Stimulated activated CD8-positive, alpha-beta memory T cell treated with anti-CD3 and anti-CD28 coated beads, Interleukin-15, amount 100 ng/mL, for 24 hours (primary cell): Measurements from ENCODE around the gene RAB34.
A peak's percentile ranks its signal among the peaks of the same experiment; 100 is the strongest.
"Not testable (repeated sequence)": the region's sequence is repeated elsewhere in the genome, so short reads cannot be mapped to it uniquely, and the experiment has no call there.

Experiments
- DNase-seq: peaks from one replicate; pipeline ENCODE4 v3.0.0-alpha.2; 2020; ENCODE audit warnings: low read depth

RAB34 gene

GRCh38 chr17:28746611-28747050 is 29.0 kb upstream of the RAB34 start:
- DNase-seq, result no peak

- DNase-seq, result no peak
Measured at GRCh38 chr17:28745786-28746411, 28.2 kb upstream of the RAB34 start.

GRCh38 chr17:28744972-28745785 is 27.5 kb upstream of the RAB34 start:
- no peak for DNase-seq

- peak; percentile 60 for DNase-seq
Measured at GRCh38 chr17:28744104-28744971, 26.7 kb upstream of the RAB34 start.

- DNase-seq, result peak; percentile 56
Measured at GRCh38 chr17:28743243-28744103, 25.8 kb upstream of the RAB34 start, which contains the start of gene TRAF4. TRAF4 (plus strand) TSS chr17:28744011; CDS start chr17:28744113, 102 bp downstream.

- no peak for DNase-seq
Measured at GRCh38 chr17:28741358-28742349, 24.0 kb upstream of the RAB34 start.

- DNase-seq, result no peak
Measured at GRCh38 chr17:28740406-28741357, 23.0 kb upstream of the RAB34 start.

GRCh38 chr17:28738680-28739384 is 21.2 kb upstream of the RAB34 start:
- no peak for DNase-seq

GRCh38 chr17:28737770-28738679 is 20.4 kb upstream of the RAB34 start:
- DNase-seq, result no peak

- DNase-seq, result no peak
Measured at GRCh38 chr17:28737316-28737715, 19.6 kb upstream of the RAB34 start.

GRCh38 chr17:28735913-28736769 is 18.5 kb upstream of the RAB34 start:
- DNase-seq, result not testable (repeated sequence)

- DNase-seq, result no peak
Measured at GRCh38 chr17:28735242-28735722, 17.6 kb upstream of the RAB34 start.

GRCh38 chr17:28734712-28735241 is 17.1 kb upstream of the RAB34 start:
- no peak for DNase-seq

GRCh38 chr17:28733346-28733745 is 15.7 kb upstream of the RAB34 start:
- DNase-seq, result no peak

GRCh38 chr17:28729950-28730330 is 12.3 kb upstream of the RAB34 start:
- DNase-seq, result no peak
